NCI-H82 treated with DMSO at 0.1 percent for 48 hours (cell line): ENCODE measurements around the gene AIP.

Source experiments
- DNase-seq: peaks from one replicate; lab custom pipeline; 2025; ENCODE audit not compliant: unreplicated experiment; lab: John Stamatoyannopoulos, UW

The AIP gene

GRCh38 chr11:67525275-67525976, 42.6 kb downstream of the AIP start:
- DNase-seq, result no peak

- no peak for DNase-seq
Observed at GRCh38 chr11:67528376-67528775, 45.5 kb downstream of the AIP start.

- no peak for DNase-seq
Observed at GRCh38 chr11:67530282-67530592, 47.4 kb downstream of the AIP start.

- no peak for DNase-seq
Observed at GRCh38 chr11:67532889-67533288, 50.1 kb downstream of the AIP start.

GRCh38 chr11:67534070-67534679, 51.3 kb downstream of the AIP start:
- no peak for DNase-seq

- DNase-seq, result no peak
Observed at GRCh38 chr11:67535561-67535960, 52.7 kb downstream of the AIP start.

- DNase-seq, result no peak
Observed at GRCh38 chr11:67538306-67538705, 55.5 kb downstream of the AIP start.

- no peak for DNase-seq
Observed at GRCh38 chr11:67538823-67539505, 56.1 kb downstream of the AIP start.

GRCh38 chr11:67539550-67539949, 56.7 kb downstream of the AIP start:
- DNase-seq, result no peak
